HG02840 (cell line): Measurements from ENCODE around the gene MYO10.
"Not testable (repeated sequence)": the region's sequence is repeated elsewhere in the genome, so short reads cannot be mapped to it uniquely, and the experiment has no call there.

Source experiments
- ATAC-seq: cut with Tn5 transposase; IDR thresholded peaks from one replicate; pipeline ENCODE4 v1.9.1; 2021; ENCODE audit warnings: mild to moderate bottlenecking, moderate library complexity, moderate number of reproducible peaks; ENCODE audit not compliant: unreplicated experiment, low FRiP score

MYO10 gene

GRCh38 chr5:16727755-16728325 lies 208.2 kb downstream of the MYO10 start:
- no peak for ATAC-seq

GRCh38 chr5:16726538-16726946 lies 209.5 kb downstream of the MYO10 start:
- ATAC-seq = no peak

GRCh38 chr5:16725575-16725974 lies 210.5 kb downstream of the MYO10 start:
- ATAC-seq = no peak

GRCh38 chr5:16723821-16724220 lies 212.3 kb downstream of the MYO10 start:
- no peak for ATAC-seq

- ATAC-seq = no peak
These were observed 214.0 kb downstream of the MYO10 start for GRCh38 chr5:16722097-16722495.

- ATAC-seq = no peak
These were observed 214.7 kb downstream of the MYO10 start for GRCh38 chr5:16721151-16722096.

GRCh38 chr5:16718036-16718435 lies 218.1 kb downstream of the MYO10 start:
- ATAC-seq = not testable (repeated sequence)

- no peak for ATAC-seq
These were observed 222.6 kb downstream of the MYO10 start for GRCh38 chr5:16713386-16713928.

GRCh38 chr5:16712620-16713019 lies 223.5 kb downstream of the MYO10 start:
- no peak for ATAC-seq

GRCh38 chr5:16712178-16712577 lies 223.9 kb downstream of the MYO10 start:
- ATAC-seq = no peak

- no peak for ATAC-seq
These were observed 226.2 kb downstream of the MYO10 start for GRCh38 chr5:16709691-16710433.

GRCh38 chr5:16707869-16708192 lies 228.3 kb downstream of the MYO10 start:
- no peak for ATAC-seq

GRCh38 chr5:16707168-16707868 lies 228.8 kb downstream of the MYO10 start:
- no peak for ATAC-seq

- no peak for ATAC-seq
These were observed 231.1 kb downstream of the MYO10 start for GRCh38 chr5:16704945-16705344.

GRCh38 chr5:16702964-16703363 lies 233.1 kb downstream of the MYO10 start:
- no peak for ATAC-seq

GRCh38 chr5:16701134-16702099 lies 234.7 kb downstream of the MYO10 start:
- no peak for ATAC-seq

- no peak for ATAC-seq
These were observed 236.0 kb downstream of the MYO10 start for GRCh38 chr5:16700081-16700480.

GRCh38 chr5:16695779-16696178 lies 240.3 kb downstream of the MYO10 start:
- ATAC-seq = no peak

- ATAC-seq = no peak
These were observed 242.2 kb downstream of the MYO10 start for GRCh38 chr5:16693879-16694278.
